ENCODE results near the gene L3MBTL4.

DNA sequence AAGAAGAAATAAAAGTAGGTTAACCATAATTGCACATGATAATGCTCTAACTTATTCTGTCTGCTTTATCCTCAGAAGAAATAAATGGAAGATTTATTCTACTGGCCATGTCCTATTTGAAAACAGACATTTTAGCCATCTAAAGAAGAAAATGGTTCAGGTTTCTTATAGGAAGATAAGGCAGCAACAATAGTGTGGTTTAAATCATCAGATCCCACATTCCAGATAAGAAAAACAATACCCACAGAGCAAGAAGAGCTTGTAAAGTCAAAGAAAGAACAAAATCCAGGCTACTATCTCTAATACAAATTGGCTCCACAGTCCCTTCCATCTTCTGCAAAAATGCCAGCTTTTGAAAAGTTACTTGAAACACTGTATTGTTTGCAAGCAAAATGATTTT lies 49.3 kb downstream of the L3MBTL4 start:
- TF ChIP-seq EZH2 (IDR thresholded peaks at IDR 0.05; ENCODE audit: borderline replicate concordance, low read depth, low read length, poor library complexity, severe bottlenecking), result no peak
- no peak for TF ChIP-seq CTCF (conservative IDR thresholded peaks at IDR 0.05; ENCODE audit: low read depth, low read length)
